Chondrocyte (in vitro differentiated cells): Measurements from ENCODE around the gene RTN4RL1. TPM values are rescaled to one million over a fixed set of nuclear protein-coding genes. Genes with fewer than 3 reads are reported as not detected.

ENCODE experiments used
- DNase-seq: peaks from one replicate; pipeline ENCODE4 v3.0.0; 2021; ENCODE audit warnings: mixed read lengths, low spot score
- H3K27ac Mint-ChIP-seq: one replicate; pipeline ENCODE4 v1.8.0; 2021; ENCODE audit warnings: mild to moderate bottlenecking, moderate library complexity, mixed read lengths; ENCODE audit not compliant: unreplicated experiment
- H3K27me3 Mint-ChIP-seq: 2 replicates; pipeline ENCODE4 v1.8.0; 2021; ENCODE audit warnings: low read depth, mixed read lengths
- H3K36me3 Mint-ChIP-seq: 2 replicates; pipeline ENCODE4 v1.8.0; 2021; ENCODE audit warnings: low read depth, mixed read lengths
- H3K4me1 Mint-ChIP-seq: 2 replicates; pipeline ENCODE4 v1.8.0; 2021; ENCODE audit warnings: low read depth, mild to moderate bottlenecking, mixed read lengths
- H3K4me3 Mint-ChIP-seq: one replicate; pipeline ENCODE4 v1.8.0; 2021; ENCODE audit warnings: mild to moderate bottlenecking, moderate library complexity, mixed read lengths; ENCODE audit not compliant: unreplicated experiment
- H3K9me3 Mint-ChIP-seq: 2 replicates; pipeline ENCODE4 v1.8.0; 2021; ENCODE audit warnings: low read depth, mixed read lengths
- CTCF ChIP-seq: fragments of 200-600 bp; sonication (generic); IDR thresholded peaks from 2 replicates; pipeline ENCODE4 v1.5.0; 2021; ENCODE audit warnings: antibody characterized with exemption, mild to moderate bottlenecking, moderate library complexity
- total RNA-seq: library from RNA; stranded (reverse); gene quantifications from 3 replicates; pipeline ENCODE4 v1.2.1, GENCODE V29; 2021

RTN4RL1 gene
- total RNA-seq, 1 donor from 2014 or later: 0.47 TPM

- Mint-ChIP-seq H3K9me3 (no peaks in the 10 kb centered on the region), H3K27ac (no peak overlapping the region), H3K4me3 (peak overlapping the region; percentile 49), H3K27me3 (peaks cover 55% of the 10 kb centered on the region), H3K4me1 (peaks cover 7% of the 10 kb centered on the region), H3K36me3 (no peaks in the 10 kb centered on the region)
- DNase-seq: no peak
- TF ChIP-seq CTCF: no peak
These were observed 117.0 kb downstream of the RTN4RL1 start for GRCh38 chr17:1907909-1908698.

GRCh38 chr17:1907216-1907631 is 117.9 kb downstream of the RTN4RL1 start:
- DNase-seq: no peak
- H3K27me3 Mint-ChIP-seq: peaks cover 50% of the 10 kb centered on the region
- H3K4me1 Mint-ChIP-seq: peaks cover 7% of the 10 kb centered on the region
- H3K9me3 Mint-ChIP-seq: no peaks in the 10 kb centered on the region
- no peak overlapping the region for H3K27ac Mint-ChIP-seq
- no peak for TF ChIP-seq CTCF
- no peaks in the 10 kb centered on the region for H3K36me3 Mint-ChIP-seq
- H3K4me3 Mint-ChIP-seq: no peak overlapping the region

- Mint-ChIP-seq H3K4me1 (peaks cover 7% of the 10 kb centered on the region), H3K4me3 (no peak overlapping the region), H3K9me3 (no peaks in the 10 kb centered on the region), H3K27me3 (peaks cover 45% of the 10 kb centered on the region), H3K27ac (no peak overlapping the region), H3K36me3 (no peaks in the 10 kb centered on the region)
- TF ChIP-seq CTCF: peak; percentile 28
- DNase-seq: no peak
These were observed 118.5 kb downstream of the RTN4RL1 start for GRCh38 chr17:1906662-1907101.

GRCh38 chr17:1905190-1905913 is 119.8 kb downstream of the RTN4RL1 start:
- no peak overlapping the region for H3K27ac Mint-ChIP-seq
- H3K4me3 Mint-ChIP-seq: no peak overlapping the region
- no peaks in the 10 kb centered on the region for H3K36me3 Mint-ChIP-seq
- peaks cover 41% of the 10 kb centered on the region for H3K27me3 Mint-ChIP-seq
- no peaks in the 10 kb centered on the region for H3K9me3 Mint-ChIP-seq
- peaks cover 7% of the 10 kb centered on the region for H3K4me1 Mint-ChIP-seq
- DNase-seq: no peak
- TF ChIP-seq CTCF: no peak
